Motor neuron (in vitro differentiated cells): Measurements from ENCODE around the gene KCNQ1. TPM values are rescaled to one million over a fixed set of nuclear protein-coding genes. Genes with fewer than 3 reads are reported as not detected.
A peak's percentile ranks its signal among the peaks of the same experiment; 100 is the strongest.

Experiments
- ATAC-seq, 8 experiments: fragments of 200-7000 bp; cut with Tn5 transposase; replicated peaks in 6 of 8; 2 replicates each; pipeline ENCODE4 v1.8.0; 2021; ENCODE audit warnings: mild to moderate bottlenecking in 8 of 8, moderate library complexity in 8 of 8
- H3K27ac ChIP-seq, 2 donors: fragments of 250-450 bp; sonication (Bioruptor Pico); 2 replicates each; pipeline ENCODE4 v1.9.0; 2021; ENCODE audit warnings: antibody characterized with exemption in 2 of 2, mild to moderate bottlenecking in 2 of 2, moderate library complexity in 1 of 2
- H3K4me1 ChIP-seq, 2 donors: fragments of 250-450 bp; sonication (Bioruptor Pico); replicated peaks in 1 of 2; 2 replicates each; pipeline ENCODE4 v1.6.1; 2021; ENCODE audit warnings: antibody characterized with exemption in 2 of 2, mild to moderate bottlenecking in 2 of 2, moderate library complexity in 1 of 2
- H3K4me3 ChIP-seq, 5 donors: fragments of 250-450 bp; sonication (Bioruptor Pico); 2 replicates each; pipeline ENCODE4 v1.9.0; 2021; ENCODE audit warnings: antibody characterized with exemption in 5 of 5, mild to moderate bottlenecking in 5 of 5, moderate library complexity in 4 of 5
- WGBS, 10 experiments: fragments of 450-650 bp; shearing (Covaris generic); methylation state at CpG; one replicate each; pipeline ENCODE4 v1.0.0; 2022; 5-methylcytosine and 5-hydroxymethylcytosine counted together
- in situ Hi-C, 9 experiments: fragments of 400-800 bp; cut with MboI; loops; one replicate each; pipeline ENCODE4 v1.15.0; 2021; ENCODE audit warnings: low sequenced_read_pairs in 9 of 9, low pct_unique_long_range_greater_than_20kb in 2 of 9; ENCODE audit not compliant: unreplicated experiment in 9 of 9
- total RNA-seq, 8 experiments: library from RNA; unstranded; fragments of 300-600 nt; gene quantifications; 2 replicates each; pipeline versions ENCODE4 v1.2.3 to v1.2.4, GENCODE V29; 2022

KCNQ1 gene
- total RNA-seq, 8 experiments from 2014 or later: 0.04 to 0.66 (median 0.20) TPM; not detected in 2

- no peak overlapping the region for H3K27ac ChIP-seq
- no peak for ATAC-seq
- H3K4me3 ChIP-seq: no peak overlapping the region
- H3K4me1 ChIP-seq: no peaks in the 10 kb centered on the region
- in situ Hi-C loops: loop anchor here in 3 of 9 experiments (10.0 to 25.0 kb wide), 4 partner anchors 75 to 447 kb away; partner anchors contain the start of gene CDKN1C (in 1 of the 3)
- 0 to 100% (median 67%) methylated on average over 1 to 3 of the region's 3 CpGs; no CpG with 5 or more reads in 2 of the 10 experiments for WGBS, 10 experiments
These were observed 5.0 kb upstream of the KCNQ1 start for GRCh38 chr11:2439820-2440219.

DNA sequence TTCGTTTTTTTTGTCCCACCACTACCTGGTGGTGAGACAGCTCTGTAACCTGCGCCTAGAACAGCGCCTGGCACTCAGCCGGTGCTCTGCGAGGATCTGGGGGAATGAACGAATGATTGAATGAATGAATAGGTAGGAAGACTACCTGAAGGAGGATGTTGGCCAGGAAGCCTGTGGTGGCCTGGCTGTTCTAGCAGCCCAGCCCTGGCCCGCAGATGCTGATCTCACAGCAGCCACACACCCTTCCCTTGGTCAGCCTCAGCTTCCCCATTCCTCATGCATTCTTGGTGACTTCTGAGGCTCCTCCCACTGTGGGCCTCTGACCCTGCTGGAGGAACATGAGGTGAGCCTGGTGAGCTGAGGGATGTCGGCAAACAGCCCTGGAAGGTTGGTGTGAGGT, 4.2 kb upstream of the KCNQ1 start:
- ATAC-seq: no peak
- Histone ChIP-seq H3K4me3 (no peak overlapping the region), H3K4me1 (no peaks in the 10 kb centered on the region), H3K27ac (no peak overlapping the region)
- WGBS, 10 experiments: 17 to 87% (median 50%) methylated on average over 1 to 6 of the region's 8 CpGs; no CpG with 5 or more reads in 2 of the 10 experiments
- in situ Hi-C loops: loop anchor here in 2 of 9 experiments (25.0 kb wide), 2 partner anchors 253 to 447 kb away; partner anchors contain the start of gene CDKN1C (in 1 of the 2)

- WGBS, 10 experiments: 40 to 80% (median 60%) methylated on average over 1 of the region's 4 CpGs; no CpG with 5 or more reads in 7 of the 10 experiments
- in situ Hi-C loops: loop anchor here in 2 of 9 experiments (25.0 kb wide), 2 partner anchors 254 to 446 kb away; partner anchors contain the start of gene CDKN1C (in 1 of the 2)
These were observed 3.6 kb upstream of the KCNQ1 start for GRCh38 chr11:2441171-2441570.

DNA sequence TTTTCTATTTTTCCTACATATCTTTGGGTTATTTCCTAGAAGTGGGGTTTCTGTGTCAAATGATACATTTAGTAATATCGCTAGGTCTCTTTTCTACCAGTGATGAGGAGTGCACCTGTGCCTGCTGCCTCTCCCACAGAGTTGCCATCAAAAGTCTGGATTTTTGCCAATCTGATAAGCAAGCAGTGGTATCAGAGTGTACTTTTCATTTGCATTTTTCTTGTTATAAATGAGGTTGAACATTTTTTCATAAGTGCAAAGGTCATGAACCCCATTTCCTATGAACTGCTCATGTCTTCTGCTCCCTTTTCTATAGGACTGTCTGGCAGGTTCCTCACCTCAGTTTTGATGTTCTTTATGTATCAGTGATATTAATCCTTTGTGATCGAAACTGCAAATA, 2.2 kb upstream of the KCNQ1 start:
- Histone ChIP-seq H3K4me3 (no peak overlapping the region), H3K4me1 (no peaks in the 10 kb centered on the region), H3K27ac (no peak overlapping the region)
- in situ Hi-C loops: loop anchor here in 2 of 9 experiments (25.0 kb wide), 2 partner anchors 255 to 445 kb away; partner anchors contain the start of gene CDKN1C (in 1 of the 2)
- WGBS, 10 experiments: 43 to 100% (median 93%) methylated on average over 1 to 2 of the region's 2 CpGs; no CpG with 5 or more reads in 1 of the 10 experiments
- ATAC-seq: no peak

More at GRCh38 chr11:2441171-2441570, 3.6 kb upstream of the KCNQ1 start:
- no peak overlapping the region for H3K27ac ChIP-seq
- no peaks in the 10 kb centered on the region for H3K4me1 ChIP-seq
- no peak for ATAC-seq
- H3K4me3 ChIP-seq: no peak overlapping the region

- Histone ChIP-seq H3K4me1 (no peaks in the 10 kb centered on the region), H3K4me3 (no peak overlapping the region), H3K27ac (no peak overlapping the region)
- in situ Hi-C loops: loop anchor here in 2 of 9 experiments (25.0 kb wide), 2 partner anchors 256 to 444 kb away; partner anchors contain the start of gene CDKN1C (in 1 of the 2)
- WGBS, 10 experiments: 0 to 73% (median 63%) methylated on average over 1 to 6 of the region's 11 CpGs; no CpG with 5 or more reads in 5 of the 10 experiments
- no peak for ATAC-seq
These were observed 1.4 kb upstream of the KCNQ1 start for GRCh38 chr11:2443406-2443805.

GRCh38 chr11:2443881-2444820, 657 bp upstream of the KCNQ1 start, which contains the start of gene TRPM5:
Gene TRPM5 (minus strand): TSS chr11:2444514. CDS start chr11:2423036, 21,478 bp downstream.
- in situ Hi-C loops: loop anchor here in 2 of 9 experiments (25.0 kb wide), 2 partner anchors 257 to 443 kb away; partner anchors contain the start of gene CDKN1C (in 1 of the 2)
- H3K4me3 ChIP-seq: peak within 1 kb of the TSS in 4 of 5 donors; percentile 10 to 28 (median 24)

GRCh38 chr11:2445746-2446551, 1.1 kb downstream of the KCNQ1 start:
- Histone ChIP-seq H3K4me3 (no peak overlapping the region), H3K27ac (no peak overlapping the region), H3K4me1 (no peaks in the 10 kb centered on the region)
- WGBS, 10 experiments: 20 to 100% methylated on average over 1 of the region's 23 CpGs; no CpG with 5 or more reads in 8 of the 10 experiments
- ATAC-seq: no peak
- in situ Hi-C loops: loop anchor here in 2 of 9 experiments (25.0 kb wide), 2 partner anchors 259 to 441 kb away; partner anchors contain the start of gene CDKN1C (in 1 of the 2)

More at GRCh38 chr11:2443881-2444820, 657 bp upstream of the KCNQ1 start, which contains the start of gene TRPM5:
- peak in 6 of 8 experiments; percentile 12 to 48 (median 33) for ATAC-seq
- WGBS, 10 experiments: no CpG with 5 or more reads among the region's 64 CpGs
- Histone ChIP-seq H3K27ac (no peak within 1 kb of the TSS), H3K4me1 (no peaks in the 10 kb centered on the region)

GRCh38 chr11:2446590-2447252, 1.9 kb downstream of the KCNQ1 start:
- no peak overlapping the region for H3K4me3 ChIP-seq
- WGBS, 10 experiments: 33 to 100% (median 63%) methylated on average over 1 to 7 of the region's 15 CpGs; no CpG with 5 or more reads in 4 of the 10 experiments
- H3K4me1 ChIP-seq: no peaks in the 10 kb centered on the region
- no peak for ATAC-seq
- no peak overlapping the region for H3K27ac ChIP-seq
- in situ Hi-C loops: loop anchor here in 2 of 9 experiments (25.0 kb wide), 2 partner anchors 259 to 441 kb away; partner anchors contain the start of gene CDKN1C (in 1 of the 2)

DNA sequence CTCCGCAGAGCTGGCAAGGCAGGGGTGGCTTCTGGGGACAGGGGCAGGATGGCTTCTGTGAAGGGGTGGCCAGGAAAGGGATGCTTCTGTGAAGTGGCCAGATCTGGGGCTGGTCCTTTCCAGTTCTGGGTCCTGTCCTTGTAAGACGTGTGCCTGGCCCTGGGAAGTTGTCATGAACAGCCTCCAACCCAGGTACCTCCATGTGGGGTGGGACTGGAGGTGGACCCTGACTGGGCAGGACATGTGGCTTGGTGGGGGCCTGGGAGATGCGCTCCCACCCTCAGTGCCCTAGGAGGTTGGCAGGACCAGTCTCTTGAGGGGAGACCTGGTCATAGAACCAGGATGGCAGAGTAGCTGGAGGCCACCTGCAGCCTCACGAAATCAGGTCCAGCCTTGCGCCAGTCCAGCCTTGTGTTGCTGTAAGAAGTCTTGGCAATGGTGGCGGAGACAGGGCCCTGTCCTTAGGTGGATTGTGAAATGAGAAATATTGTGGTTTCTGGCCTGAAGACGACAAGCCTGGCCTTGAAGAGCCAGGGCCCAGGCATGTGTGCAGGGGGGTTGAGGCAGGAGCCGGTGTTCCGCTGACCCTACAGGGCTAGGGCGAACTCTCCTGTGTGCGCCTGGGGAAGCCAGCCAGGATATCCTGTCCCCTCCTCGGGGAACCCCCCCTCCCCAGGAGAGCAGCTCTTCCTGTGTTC, 2.6 kb downstream of the KCNQ1 start:
- no peak for ATAC-seq
- Histone ChIP-seq H3K4me1 (no peaks in the 10 kb centered on the region), H3K4me3 (no peak overlapping the region), H3K27ac (no peak overlapping the region)
- in situ Hi-C loops: loop anchor here in 2 of 9 experiments (25.0 kb wide), 2 partner anchors 260 to 440 kb away; partner anchors contain the start of gene CDKN1C (in 1 of the 2)
- 45 to 100% (median 80%) methylated on average over 1 to 8 of the region's 12 CpGs; no CpG with 5 or more reads in 5 of the 10 experiments for WGBS, 10 experiments

GRCh38 chr11:2447951-2448650, 3.3 kb downstream of the KCNQ1 start:
- WGBS, 10 experiments: 33 to 60% (median 60%) methylated on average over 1 to 3 of the region's 10 CpGs; no CpG with 5 or more reads in 7 of the 10 experiments
- H3K4me3 ChIP-seq: no peak overlapping the region
- no peak overlapping the region for H3K27ac ChIP-seq
- in situ Hi-C loops: loop anchor here in 2 of 9 experiments (25.0 kb wide), 2 partner anchors 261 to 439 kb away; partner anchors contain the start of gene CDKN1C (in 1 of the 2)
- no peaks in the 10 kb centered on the region for H3K4me1 ChIP-seq
- ATAC-seq: no peak
